AG10803 (cell line): Measurements from ENCODE around the gene TOM1L2.

ENCODE experiments used
- DNase-seq: peaks from one replicate; pipeline ENCODE4 v3.0.0; 2010; ENCODE audit warnings: low read depth
- H3K4me3 ChIP-seq: 2 replicates; pipeline ENCODE4 v1.5.1; 2011; ENCODE audit warnings: mild to moderate bottlenecking, low read length, control low read depth
- TF ChIP-seq, protein P1 (sequence below): conservative IDR thresholded peaks from 2 replicates; pipeline ENCODE4 v1.5.1; 2011; ENCODE audit warnings: mild to moderate bottlenecking, low read length, control low read depth, inconsistent platforms

The TOM1L2 gene

DNA sequence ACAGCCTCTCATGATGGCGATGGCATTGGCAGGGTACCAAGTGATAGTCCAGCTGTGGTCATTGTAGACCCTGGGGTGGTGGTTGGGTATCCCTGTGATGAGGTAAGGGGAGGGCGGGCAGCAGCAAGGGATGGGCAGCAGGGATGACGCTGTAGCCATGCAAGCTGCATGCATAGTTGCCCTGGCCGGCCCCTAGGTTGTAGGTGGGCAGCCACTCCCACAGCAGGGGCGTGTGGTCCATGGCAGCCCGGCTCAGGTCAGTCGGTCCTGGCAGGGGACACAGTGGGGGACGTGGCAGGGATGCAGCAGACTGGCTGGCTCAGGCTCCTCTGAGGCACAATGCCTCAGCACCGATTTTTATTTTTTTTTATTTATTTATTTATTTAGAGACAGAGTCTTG is 9.1 kb upstream of the TOM1L2 start:
- no peak for DNase-seq
- TF ChIP-seq, protein P1, sequence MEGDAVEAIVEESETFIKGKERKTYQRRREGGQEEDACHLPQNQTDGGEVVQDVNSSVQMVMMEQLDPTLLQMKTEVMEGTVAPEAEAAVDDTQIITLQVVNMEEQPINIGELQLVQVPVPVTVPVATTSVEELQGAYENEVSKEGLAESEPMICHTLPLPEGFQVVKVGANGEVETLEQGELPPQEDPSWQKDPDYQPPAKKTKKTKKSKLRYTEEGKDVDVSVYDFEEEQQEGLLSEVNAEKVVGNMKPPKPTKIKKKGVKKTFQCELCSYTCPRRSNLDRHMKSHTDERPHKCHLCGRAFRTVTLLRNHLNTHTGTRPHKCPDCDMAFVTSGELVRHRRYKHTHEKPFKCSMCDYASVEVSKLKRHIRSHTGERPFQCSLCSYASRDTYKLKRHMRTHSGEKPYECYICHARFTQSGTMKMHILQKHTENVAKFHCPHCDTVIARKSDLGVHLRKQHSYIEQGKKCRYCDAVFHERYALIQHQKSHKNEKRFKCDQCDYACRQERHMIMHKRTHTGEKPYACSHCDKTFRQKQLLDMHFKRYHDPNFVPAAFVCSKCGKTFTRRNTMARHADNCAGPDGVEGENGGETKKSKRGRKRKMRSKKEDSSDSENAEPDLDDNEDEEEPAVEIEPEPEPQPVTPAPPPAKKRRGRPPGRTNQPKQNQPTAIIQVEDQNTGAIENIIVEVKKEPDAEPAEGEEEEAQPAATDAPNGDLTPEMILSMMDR, result no peak
- H3K4me3 ChIP-seq, result no peak overlapping the region

DNA sequence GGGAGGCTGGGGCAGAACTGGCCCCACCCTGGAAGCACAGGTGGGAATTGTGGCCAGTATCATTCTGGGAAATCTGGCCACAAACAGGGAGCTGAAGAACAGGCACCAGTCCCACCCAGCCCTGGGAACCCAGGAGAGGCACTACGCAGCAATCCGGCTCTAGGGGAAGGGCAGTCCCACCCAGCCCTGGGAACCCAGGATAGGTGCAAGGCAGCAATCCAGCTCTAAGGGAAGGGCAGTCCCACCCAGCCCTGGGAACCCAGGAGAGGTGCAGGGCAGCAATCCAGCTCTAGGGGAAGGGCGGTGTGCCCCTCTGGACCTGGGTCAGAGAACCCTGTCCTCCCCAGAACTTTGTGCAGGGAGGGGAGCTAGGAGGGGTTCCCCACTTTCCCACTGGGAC is 7.6 kb upstream of the TOM1L2 start:
- no peak overlapping the region for H3K4me3 ChIP-seq
- TF ChIP-seq, protein P1, result no peak
- DNase-seq, result no peak

DNA sequence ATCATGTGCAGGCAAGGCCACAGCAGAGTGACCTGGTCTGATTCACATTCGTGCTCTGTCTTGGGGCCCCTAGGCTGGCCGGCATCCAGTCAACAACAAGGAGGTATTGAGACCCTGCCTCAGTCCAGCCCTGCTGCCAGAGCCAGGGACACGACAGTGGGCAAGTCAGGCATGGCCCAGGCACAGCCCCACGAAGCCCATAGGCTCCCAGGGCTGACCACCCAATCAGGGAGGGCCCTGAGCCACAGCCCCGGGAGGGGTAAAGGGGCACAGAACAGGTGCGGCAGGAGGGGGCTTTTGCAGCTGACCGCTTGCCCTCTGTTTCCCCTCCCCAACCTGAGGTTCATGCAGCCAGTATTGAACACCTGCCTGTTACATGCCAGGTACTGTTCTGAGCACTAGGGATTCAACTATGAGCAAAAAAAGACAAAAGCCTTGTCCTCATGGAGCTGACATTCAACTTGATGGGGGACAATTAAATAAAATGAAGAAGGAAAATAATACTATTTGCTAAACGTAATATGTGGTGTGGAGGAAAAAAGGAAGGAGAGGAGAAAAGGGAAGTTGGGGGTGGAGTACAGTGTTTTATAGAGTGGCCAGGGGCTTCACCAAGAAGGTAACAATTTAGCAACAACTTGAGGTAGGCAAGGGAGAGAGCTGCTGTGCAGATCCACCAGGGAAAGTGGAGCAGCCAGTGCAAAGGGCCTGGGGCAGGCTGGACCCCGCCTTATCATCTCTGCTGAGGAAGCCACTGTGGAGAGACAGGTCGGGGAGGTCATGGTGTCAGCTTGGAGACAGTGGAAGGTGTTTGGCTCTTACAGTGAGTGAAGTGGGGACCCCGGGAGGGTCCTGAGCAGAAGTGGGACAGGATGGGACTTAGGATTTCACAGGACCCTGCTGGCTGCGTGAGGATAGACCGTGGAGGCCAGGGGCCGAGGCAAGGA is 6.6 kb upstream of the TOM1L2 start:
- TF ChIP-seq, protein P1, result no peak
- no peak for DNase-seq
- H3K4me3 ChIP-seq, result no peak overlapping the region

DNA sequence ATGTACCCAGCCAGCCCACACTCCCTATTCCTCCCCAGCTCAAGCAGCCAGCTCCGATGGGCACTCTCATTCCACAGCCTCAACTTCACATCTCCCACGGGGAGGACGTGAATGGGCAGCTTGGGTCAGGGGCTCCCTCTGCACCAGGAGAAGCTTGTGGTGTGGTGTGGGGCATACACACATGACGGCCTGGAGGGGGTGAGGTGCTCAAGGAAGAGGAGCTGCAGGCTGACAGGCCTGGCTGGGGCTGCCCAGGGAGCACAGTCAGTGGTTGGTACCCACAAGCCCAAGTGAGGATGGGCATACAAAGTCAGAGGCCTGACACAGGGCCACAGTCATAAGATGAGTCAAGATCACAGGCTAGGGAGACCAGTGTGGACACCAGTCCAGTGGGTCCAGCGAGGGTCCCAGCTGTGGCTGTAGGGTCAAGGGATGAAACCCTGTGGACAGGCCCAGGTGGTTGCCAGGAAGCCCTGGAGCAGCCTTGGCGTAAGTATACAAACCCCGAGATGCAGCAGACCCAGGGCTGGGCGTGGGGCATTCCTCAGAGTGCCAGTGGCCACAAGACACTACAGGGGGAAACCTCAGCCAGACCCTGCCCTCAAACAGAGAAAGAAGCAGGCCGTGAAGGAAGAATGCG is 4.9 kb upstream of the TOM1L2 start:
- TF ChIP-seq, protein P1, result no peak
- H3K4me3 ChIP-seq, result no peak overlapping the region
- DNase-seq, result no peak

DNA sequence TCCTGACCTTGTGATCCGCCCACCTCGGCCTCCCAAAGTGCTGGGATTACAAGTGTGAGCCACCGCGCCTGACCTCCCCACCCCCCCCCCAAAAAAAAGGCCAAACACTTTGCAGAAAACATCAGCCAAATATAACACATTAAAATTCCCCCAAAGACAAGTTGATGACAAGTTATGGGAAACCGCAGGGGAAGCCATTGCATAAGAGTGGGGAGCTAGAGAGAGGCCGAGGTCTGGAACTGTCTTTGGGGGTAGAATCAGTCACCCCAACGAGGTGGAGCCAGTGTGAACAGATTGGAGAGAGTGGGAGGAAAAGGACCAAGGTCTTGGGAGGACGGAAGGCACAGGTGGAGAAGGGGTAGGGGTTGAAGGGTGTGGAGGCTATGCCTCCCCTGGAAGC is 3.2 kb upstream of the TOM1L2 start:
- H3K4me3 ChIP-seq, result no peak overlapping the region
- TF ChIP-seq, protein P1, result no peak
- no peak for DNase-seq

DNA sequence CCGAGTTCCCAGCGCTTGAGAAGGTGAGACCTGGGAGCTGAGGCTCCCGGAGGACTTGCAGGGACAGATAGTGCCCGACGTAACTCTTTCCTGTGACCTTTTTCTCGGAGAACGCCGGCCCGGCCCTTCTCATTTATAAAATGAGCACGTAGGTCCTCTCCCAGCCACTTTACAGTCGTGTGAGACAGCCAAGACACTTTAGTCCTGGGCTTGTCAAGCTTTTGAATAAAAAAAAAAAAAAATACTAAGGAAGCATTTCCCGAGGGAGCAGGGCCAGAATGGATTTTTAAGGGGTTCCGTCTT is 703 bp upstream of the TOM1L2 start:
- TF ChIP-seq, protein P1, result no peak
- no peak for DNase-seq
- peak overlapping the region; percentile 80 for H3K4me3 ChIP-seq
